ENCODE data around the gene ZNF408. TPM values are rescaled to one million over a fixed set of nuclear protein-coding genes. Genes with fewer than 3 reads are reported as not detected.
"Not testable (repeated sequence)": the region's sequence is repeated elsewhere in the genome, so short reads cannot be mapped to it uniquely, and the experiment has no call there.

Gene ZNF408
- total RNA-seq, 1 donor from 2014 or later: 23.0 TPM

DNA sequence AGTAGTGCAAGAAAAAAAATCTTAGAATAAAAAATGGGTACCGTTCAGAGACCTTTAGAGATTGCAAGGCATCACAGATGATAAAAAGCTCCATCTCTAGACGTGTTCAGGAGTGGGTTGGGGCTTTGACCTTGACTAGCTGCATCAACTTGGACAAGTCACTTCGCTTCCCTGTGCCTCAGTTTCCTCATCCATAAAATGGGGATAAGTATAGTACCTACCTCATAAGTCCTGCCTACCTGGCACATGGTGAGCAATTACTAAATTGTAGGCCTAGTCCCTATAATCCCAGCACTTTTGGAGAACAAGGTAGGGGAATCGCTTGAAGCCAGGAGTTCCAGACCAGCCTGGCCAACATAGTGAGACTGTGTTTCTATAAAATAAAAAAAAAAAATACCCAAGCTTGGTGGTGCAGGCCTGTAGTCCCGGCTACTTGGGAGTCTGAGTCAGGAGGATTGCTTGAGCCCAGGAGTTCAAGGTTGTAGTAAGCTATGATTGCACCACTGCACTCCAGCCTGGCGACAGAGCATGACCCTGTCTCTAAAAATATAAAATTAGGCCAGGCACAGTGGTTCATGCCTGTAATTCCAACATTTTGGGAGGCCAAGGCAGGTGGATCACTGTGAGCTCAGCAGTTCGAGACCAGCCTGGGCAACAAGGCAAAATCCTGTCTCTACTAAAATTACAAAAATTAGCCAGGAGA is 12.2 kb downstream of the ZNF408 start:
- TF ChIP-seq, protein P1, sequence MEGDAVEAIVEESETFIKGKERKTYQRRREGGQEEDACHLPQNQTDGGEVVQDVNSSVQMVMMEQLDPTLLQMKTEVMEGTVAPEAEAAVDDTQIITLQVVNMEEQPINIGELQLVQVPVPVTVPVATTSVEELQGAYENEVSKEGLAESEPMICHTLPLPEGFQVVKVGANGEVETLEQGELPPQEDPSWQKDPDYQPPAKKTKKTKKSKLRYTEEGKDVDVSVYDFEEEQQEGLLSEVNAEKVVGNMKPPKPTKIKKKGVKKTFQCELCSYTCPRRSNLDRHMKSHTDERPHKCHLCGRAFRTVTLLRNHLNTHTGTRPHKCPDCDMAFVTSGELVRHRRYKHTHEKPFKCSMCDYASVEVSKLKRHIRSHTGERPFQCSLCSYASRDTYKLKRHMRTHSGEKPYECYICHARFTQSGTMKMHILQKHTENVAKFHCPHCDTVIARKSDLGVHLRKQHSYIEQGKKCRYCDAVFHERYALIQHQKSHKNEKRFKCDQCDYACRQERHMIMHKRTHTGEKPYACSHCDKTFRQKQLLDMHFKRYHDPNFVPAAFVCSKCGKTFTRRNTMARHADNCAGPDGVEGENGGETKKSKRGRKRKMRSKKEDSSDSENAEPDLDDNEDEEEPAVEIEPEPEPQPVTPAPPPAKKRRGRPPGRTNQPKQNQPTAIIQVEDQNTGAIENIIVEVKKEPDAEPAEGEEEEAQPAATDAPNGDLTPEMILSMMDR (IDR thresholded peaks at IDR 0.05; ENCODE audit: insufficient read depth, low read length, poor library complexity, severe bottlenecking): no peak
- no peak overlapping the region for H3K4me3 ChIP-seq (ENCODE audit: low read depth, low read length)
- no peaks in the 10 kb centered on the region for H3K27me3 ChIP-seq (ENCODE audit: control insufficient read depth, insufficient read depth, low read length)
- H3K36me3 ChIP-seq (ENCODE audit: control insufficient read depth, insufficient read depth, low read length): no peaks in the 10 kb centered on the region
- DNase-seq (ENCODE audit: low read depth): no peak

DNA sequence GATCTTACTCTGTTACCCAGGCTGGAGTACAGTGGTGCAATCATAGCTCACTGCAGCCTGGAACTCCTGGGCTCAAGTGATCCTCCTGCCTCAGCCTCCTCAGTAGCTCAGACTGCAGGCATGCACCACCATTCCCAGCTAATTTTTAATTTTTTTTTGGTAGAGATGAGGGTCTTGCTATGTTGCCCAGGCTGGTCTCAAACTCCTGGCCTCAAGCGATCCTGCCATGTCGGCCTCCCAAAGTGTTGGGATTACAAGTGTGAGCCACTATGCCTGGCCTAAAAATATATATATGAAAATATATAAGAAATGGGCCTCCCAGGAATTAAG is 17.0 kb downstream of the ZNF408 start:
- not testable (repeated sequence) for DNase-seq (ENCODE audit: low read depth); H3K4me3 ChIP-seq (ENCODE audit: low read depth, low read length); H3K27me3 ChIP-seq (ENCODE audit: control insufficient read depth, insufficient read depth, low read length); H3K36me3 ChIP-seq (ENCODE audit: control insufficient read depth, insufficient read depth, low read length)

DNA sequence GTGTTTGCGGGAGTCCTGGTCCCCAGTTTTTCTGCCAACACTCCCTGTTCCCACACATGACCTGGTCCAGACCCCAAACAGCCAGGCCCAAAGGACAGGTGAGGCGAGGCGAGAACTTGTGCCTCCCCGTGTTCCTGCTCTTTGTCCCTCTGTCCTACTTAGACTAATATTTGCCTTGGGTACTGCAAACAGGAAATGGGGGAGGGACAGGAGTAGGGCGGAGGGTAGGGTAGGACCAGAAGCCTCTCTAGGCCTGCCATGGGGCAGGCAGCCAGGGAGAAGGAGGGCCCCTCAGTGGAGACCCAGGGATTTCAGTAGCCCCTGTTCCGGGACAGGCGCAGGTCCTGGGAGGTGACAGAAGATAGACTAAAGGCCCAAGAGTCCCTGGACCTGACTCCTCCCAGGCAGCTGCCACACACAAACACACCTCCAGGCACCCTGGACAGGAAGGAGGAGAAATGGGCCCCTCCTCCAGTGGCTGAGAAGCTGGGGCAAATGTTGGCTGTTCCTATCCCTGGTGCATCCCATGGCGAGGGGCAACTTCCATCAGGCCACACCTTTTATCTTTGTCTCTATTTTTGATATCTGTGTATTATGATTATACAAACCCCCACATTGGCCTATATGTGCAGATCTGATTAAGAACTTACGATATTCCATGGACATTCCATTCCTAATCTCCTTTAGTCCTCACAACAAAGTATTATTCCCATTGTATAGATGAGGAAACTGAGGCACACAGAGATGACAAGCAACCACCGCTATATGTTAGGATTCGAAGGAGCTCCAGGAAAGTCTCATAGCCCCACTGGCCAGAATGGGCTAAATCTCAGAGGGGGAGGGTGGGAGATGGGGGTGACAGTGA is 17.6 kb downstream of the ZNF408 start:
- no peaks in the 10 kb centered on the region for H3K36me3 ChIP-seq (ENCODE audit: control insufficient read depth, insufficient read depth, low read length)
- no peak for DNase-seq (ENCODE audit: low read depth)
- H3K27me3 ChIP-seq (ENCODE audit: control insufficient read depth, insufficient read depth, low read length): no peaks in the 10 kb centered on the region
- TF ChIP-seq, protein P1 (IDR thresholded peaks at IDR 0.05; ENCODE audit: insufficient read depth, low read length, poor library complexity, severe bottlenecking): no peak
- H3K4me3 ChIP-seq (ENCODE audit: low read depth, low read length): no peak overlapping the region

DNA sequence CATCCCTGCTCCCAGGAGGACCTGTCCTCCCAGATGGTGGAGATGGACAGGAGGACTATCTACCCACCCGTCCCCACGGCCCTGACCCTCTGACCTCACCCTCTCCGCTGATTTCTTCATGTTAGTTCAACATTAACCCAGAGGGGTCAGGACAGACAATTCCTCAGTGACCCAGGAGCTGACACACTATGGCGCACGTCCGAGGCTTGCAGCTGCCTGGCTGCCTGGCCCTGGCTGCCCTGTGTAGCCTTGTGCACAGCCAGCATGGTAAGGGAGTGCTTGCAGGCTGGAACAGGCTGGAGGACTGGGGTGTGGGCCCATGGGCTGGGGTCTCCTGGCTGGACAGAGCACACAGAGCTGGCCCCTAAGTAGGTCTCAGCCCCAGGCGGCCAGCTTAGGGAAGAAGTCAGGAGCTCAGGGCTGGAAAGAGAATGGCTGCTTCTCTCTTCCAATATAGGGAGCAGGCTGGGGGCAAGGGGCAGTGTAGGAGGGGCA is 18.3 kb downstream of the ZNF408 start, which contains the start of gene F2:
Gene F2 (plus strand): TSS at position 166 of the 495 bp plus-strand sequence. CDS start 23 bp downstream, at position 189.
- no peak within 1 kb of the TSS for H3K4me3 ChIP-seq (ENCODE audit: low read depth, low read length)
- H3K27me3 ChIP-seq (ENCODE audit: control insufficient read depth, insufficient read depth, low read length): no peaks in the 10 kb centered on the region
- TF ChIP-seq, protein P1 (IDR thresholded peaks at IDR 0.05; ENCODE audit: insufficient read depth, low read length, poor library complexity, severe bottlenecking): no peak
- no peak for DNase-seq (ENCODE audit: low read depth)
- H3K36me3 ChIP-seq (ENCODE audit: control insufficient read depth, insufficient read depth, low read length): no peaks in the 10 kb centered on the region

DNA sequence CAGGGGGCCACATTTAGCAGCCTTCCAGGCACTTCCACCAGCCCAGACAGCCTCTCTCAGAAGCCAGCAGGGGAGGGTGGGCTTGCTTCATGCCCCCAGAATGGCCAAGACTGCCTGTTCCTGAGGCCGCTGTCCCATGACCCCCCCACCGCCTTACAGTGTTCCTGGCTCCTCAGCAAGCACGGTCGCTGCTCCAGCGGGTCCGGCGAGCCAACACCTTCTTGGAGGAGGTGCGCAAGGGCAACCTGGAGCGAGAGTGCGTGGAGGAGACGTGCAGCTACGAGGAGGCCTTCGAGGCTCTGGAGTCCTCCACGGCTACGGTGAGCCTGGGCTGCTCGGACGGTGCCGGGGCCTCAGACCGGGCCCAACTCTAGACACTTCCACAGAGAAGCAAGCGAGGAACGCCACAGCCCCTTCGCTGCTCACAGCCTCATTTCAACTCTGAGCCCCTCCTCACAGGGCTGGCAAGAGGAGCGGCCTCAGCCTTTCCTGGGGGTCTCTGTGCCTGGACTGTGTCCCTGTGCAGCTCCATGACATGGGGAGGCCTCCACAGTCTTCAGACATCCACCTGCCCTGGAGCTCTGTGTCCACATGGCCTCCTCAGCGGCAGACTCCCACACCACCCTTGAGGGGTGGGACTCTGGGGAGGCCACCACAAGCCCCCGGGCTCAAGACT is 18.9 kb downstream of the ZNF408 start:
- Histone ChIP-seq H3K36me3 (ENCODE audit: control insufficient read depth, insufficient read depth, low read length) (no peaks in the 10 kb centered on the region), H3K27me3 (ENCODE audit: control insufficient read depth, insufficient read depth, low read length) (no peaks in the 10 kb centered on the region), H3K4me3 (ENCODE audit: low read depth, low read length) (no peak overlapping the region)
- DNase-seq (ENCODE audit: low read depth): no peak
- TF ChIP-seq, protein P1 (IDR thresholded peaks at IDR 0.05; ENCODE audit: insufficient read depth, low read length, poor library complexity, severe bottlenecking): no peak

DNA sequence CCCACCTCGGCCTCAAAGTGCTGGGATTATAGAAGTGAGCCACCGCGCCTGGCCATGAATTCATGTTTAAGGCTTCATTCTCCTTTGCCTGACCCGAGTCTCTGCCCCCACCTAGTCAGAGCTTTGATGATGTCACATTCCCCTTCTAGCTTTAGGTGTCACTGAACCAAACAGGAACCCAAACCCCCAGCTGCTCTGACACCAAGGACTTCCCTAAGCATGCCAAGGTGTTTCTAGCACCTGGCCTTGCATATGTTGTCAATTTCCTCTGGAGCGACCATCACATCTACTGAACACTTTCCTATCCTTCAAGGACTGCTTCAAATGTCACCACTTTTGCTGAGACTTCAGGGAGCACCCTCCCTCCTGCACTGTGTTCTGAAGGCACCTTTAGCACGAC is 20.5 kb downstream of the ZNF408 start:
- Histone ChIP-seq H3K4me3 (ENCODE audit: low read depth, low read length) (no peak overlapping the region), H3K36me3 (ENCODE audit: control insufficient read depth, insufficient read depth, low read length) (no peaks in the 10 kb centered on the region), H3K27me3 (ENCODE audit: control insufficient read depth, insufficient read depth, low read length) (no peaks in the 10 kb centered on the region)
- DNase-seq (ENCODE audit: low read depth): no peak
- TF ChIP-seq, protein P1 (IDR thresholded peaks at IDR 0.05; ENCODE audit: insufficient read depth, low read length, poor library complexity, severe bottlenecking): no peak
